Measurements from ENCODE around the gene PRPSAP1. TPM values are rescaled to one million over a fixed set of nuclear protein-coding genes. Genes with fewer than 3 reads are reported as not detected.
"Not testable (repeated sequence)": the region's sequence is repeated elsewhere in the genome, so short reads cannot be mapped to it uniquely, and the experiment has no call there.

The PRPSAP1 gene
- total RNA-seq, 4 donors from 2014 or later: 52.4 to 82.3 (median 68.7) TPM

DNA sequence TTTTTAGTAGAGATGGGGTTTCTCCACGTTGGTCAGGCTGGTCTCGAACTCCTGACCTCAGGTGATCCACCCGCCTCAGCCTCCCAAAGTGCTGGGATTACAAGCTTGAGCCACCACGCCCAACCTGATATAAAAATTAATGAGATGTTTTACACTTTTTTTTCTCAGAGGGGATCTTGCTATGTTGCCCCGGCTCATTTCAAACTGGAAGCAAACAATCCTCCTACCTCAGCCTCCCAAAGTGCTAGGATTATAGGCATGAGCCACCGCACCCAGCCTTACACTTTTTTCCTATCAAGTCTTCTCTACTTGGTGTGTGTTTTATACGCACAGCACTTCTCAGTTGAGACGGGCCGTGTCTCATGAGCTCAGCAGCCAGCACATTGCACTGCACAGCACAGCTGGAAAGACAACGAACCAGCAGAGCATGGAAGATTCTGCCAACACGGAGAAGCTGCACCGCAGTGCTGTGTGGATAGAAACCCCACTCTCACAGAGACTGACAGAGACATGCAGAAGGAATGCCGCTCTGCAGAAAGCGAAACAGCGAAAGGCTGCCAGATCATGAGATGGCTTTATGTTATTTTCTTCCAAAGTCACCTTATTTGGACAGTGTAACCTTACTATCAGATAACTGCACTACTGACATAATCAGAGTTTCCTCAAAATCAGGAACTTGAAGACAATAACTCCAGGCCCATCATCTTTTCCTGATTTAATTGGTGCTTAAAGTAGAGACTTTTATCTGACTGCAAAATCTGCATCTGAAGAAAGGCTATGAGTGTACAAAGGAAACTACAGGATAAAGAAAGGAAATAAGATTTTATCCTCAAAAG is 39.1 kb downstream of the PRPSAP1 start:
- no peak for TF ChIP-seq POLR2A (IDR thresholded peaks at IDR 0.05)
- TF ChIP-seq, protein P1, sequence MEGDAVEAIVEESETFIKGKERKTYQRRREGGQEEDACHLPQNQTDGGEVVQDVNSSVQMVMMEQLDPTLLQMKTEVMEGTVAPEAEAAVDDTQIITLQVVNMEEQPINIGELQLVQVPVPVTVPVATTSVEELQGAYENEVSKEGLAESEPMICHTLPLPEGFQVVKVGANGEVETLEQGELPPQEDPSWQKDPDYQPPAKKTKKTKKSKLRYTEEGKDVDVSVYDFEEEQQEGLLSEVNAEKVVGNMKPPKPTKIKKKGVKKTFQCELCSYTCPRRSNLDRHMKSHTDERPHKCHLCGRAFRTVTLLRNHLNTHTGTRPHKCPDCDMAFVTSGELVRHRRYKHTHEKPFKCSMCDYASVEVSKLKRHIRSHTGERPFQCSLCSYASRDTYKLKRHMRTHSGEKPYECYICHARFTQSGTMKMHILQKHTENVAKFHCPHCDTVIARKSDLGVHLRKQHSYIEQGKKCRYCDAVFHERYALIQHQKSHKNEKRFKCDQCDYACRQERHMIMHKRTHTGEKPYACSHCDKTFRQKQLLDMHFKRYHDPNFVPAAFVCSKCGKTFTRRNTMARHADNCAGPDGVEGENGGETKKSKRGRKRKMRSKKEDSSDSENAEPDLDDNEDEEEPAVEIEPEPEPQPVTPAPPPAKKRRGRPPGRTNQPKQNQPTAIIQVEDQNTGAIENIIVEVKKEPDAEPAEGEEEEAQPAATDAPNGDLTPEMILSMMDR (IDR thresholded peaks at IDR 0.05): no peak
- intact Hi-C loops (cut with DNase I; ENCODE audit: low total_unique reads): no loop called here
- Histone ChIP-seq H3K9me3 (no peaks in the 10 kb centered on the region), H3K4me1 (no peaks in the 10 kb centered on the region), H3K27ac (peak overlapping the region in 1 of 2 donors; percentile 69), H3K27me3 (no peaks in the 10 kb centered on the region), H3K4me3 (no peak overlapping the region), H3K36me3 (no peaks in the 10 kb centered on the region)
- DNase-seq: peak in 1 of 2 donors; percentile 24

DNA sequence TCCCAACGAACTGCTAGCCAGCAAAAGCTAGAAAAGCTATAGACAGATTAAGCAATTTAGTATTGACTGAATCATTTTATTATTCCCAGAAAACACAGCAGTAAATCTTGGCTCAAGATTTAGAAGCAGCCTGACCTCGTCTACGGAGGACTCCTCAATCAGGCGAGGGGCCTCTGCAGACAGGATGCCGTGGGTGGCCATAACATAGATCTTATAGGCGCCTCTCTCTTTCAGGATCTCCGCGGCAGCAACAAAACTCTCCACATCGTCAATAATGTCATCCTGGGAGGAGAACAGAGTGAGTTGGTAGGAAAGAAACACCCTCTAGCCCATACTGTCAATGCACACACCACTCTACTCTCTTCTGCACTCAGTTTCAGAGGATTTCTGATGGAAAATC is 41.0 kb downstream of the PRPSAP1 start:
- Histone ChIP-seq H3K27ac (no peak overlapping the region), H3K4me1 (no peaks in the 10 kb centered on the region), H3K4me3 (no peak overlapping the region), H3K36me3 (no peaks in the 10 kb centered on the region), H3K9me3 (no peaks in the 10 kb centered on the region), H3K27me3 (no peaks in the 10 kb centered on the region)
- TF ChIP-seq, protein P1 (IDR thresholded peaks at IDR 0.05): no peak
- TF ChIP-seq POLR2A (IDR thresholded peaks at IDR 0.05): no peak
- intact Hi-C loops (cut with DNase I; ENCODE audit: low total_unique reads): no loop called here
- DNase-seq: no peak

DNA sequence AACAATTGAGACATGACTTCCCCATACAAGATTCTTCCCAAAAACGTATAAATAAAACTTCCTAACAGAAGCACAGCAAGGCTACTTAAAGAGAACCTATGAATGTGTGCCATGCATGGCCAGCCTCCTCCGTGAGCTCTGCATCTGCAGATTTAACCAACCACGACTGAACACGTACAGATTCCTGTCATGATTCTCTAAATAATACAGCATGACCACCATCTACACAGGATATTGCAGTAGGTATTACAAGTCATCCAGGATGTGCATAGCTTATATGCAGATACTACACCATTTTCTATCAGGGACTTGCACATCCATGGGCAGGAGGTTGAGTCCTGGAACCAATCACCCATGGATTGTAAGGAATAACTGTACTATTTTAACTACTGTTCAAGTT is 44.3 kb downstream of the PRPSAP1 start:
- intact Hi-C loops (cut with DNase I; ENCODE audit: low total_unique reads): no loop called here
- Histone ChIP-seq H3K27ac (no peak overlapping the region), H3K27me3 (no peaks in the 10 kb centered on the region), H3K36me3 (no peaks in the 10 kb centered on the region), H3K4me3 (no peak overlapping the region), H3K9me3 (no peaks in the 10 kb centered on the region), H3K4me1 (no peaks in the 10 kb centered on the region)
- DNase-seq: no peak
- no peak for TF ChIP-seq POLR2A (IDR thresholded peaks at IDR 0.05)
- TF ChIP-seq, protein P1 (IDR thresholded peaks at IDR 0.05): no peak

DNA sequence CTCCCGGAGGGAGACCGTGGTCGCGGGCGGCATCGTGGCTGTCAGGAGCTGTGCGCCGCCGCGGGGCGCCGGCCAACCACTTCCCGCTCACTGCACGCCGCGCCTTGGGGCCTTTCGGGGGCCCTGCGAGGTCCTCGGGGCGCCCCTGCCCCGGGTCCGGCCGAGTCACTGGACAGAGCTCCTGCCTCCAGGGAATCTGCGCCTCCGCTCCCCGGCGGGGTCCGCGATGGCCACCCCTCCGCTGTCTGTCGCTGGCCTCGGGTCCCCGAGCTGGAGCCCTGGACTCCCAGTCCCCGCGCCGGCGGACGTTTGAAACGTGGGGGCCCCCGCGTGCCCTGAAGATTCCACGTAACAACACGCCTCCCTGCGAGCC is 45.8 kb downstream of the PRPSAP1 start, which contains the start of gene QRICH2:
Gene QRICH2 (minus strand): TSS at position 311 of the 373 bp plus-strand sequence. CDS start 278 bp downstream, at position 33.
- H3K4me1 ChIP-seq: no peaks in the 10 kb centered on the region
- no peak for DNase-seq
- H3K4me3 ChIP-seq: no peak within 1 kb of the TSS
- TF ChIP-seq, protein P1 (IDR thresholded peaks at IDR 0.05): no peak
- TF ChIP-seq POLR2A (IDR thresholded peaks at IDR 0.05): no peak
- no peaks in the 10 kb centered on the region for H3K27me3 ChIP-seq
- no peaks in the 10 kb centered on the region for H3K9me3 ChIP-seq
- no peak within 1 kb of the TSS for H3K27ac ChIP-seq
- intact Hi-C loops (cut with DNase I; ENCODE audit: low total_unique reads): no loop called here
- no peaks in the 10 kb centered on the region for H3K36me3 ChIP-seq

DNA sequence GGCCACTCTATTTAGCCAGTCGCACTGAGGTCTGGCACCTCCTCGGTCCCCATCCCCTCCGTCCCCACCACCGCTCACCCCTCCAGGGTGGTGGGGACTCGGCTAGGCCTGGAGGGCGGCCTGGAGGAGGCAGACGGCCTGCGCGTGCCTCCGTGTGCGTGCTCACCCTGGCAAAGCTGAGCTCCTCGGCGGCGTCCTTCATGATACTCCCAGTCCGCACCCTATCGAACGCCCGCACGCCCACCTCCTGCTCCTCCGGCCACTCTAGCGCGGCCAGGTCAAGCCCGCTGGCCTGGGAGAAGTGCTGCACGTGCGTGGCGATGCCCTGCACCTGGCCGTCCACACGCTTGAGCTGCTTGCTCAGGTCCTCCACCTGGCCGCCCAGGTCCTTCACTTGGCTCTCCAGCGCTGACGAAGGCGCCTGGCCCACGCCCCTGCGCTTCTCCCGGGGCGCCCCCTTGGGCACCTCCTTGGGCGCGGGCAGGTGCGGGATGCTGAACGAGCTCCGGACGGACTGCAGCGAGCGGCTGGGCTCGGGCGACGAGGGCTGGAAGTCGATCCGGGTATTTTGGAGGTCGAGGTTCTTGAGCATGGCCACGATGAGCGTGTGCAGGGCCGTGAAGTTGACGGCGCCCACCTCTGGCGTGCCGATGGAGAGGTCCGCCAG is 46.3 kb downstream of the PRPSAP1 start:
- no peaks in the 10 kb centered on the region for H3K36me3 ChIP-seq
- intact Hi-C loops (cut with DNase I; ENCODE audit: low total_unique reads): no loop called here
- TF ChIP-seq POLR2A (IDR thresholded peaks at IDR 0.05): no peak
- TF ChIP-seq, protein P1 (IDR thresholded peaks at IDR 0.05): no peak

DNA sequence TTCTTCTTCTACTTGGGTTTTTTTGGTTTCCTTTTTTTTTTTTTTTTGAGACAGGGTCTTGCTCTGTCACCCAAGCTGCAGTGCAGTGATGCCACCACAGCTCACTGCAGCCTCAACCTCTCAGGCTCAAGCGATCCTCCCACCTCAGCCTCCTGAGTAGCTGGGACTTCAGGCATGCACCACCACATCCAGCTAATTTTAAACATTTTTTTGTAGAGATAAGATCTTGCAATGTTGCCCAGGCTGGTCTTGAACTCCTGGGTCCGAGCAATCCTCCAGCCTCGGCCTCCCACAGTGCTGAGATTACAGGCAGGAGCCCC is 48.6 kb downstream of the PRPSAP1 start:
- H3K27me3 ChIP-seq; H3K4me3 ChIP-seq; H3K9me3 ChIP-seq; H3K4me1 ChIP-seq; intact Hi-C loops (cut with DNase I; ENCODE audit: low total_unique reads); DNase-seq; H3K36me3 ChIP-seq; H3K27ac ChIP-seq: not testable (repeated sequence)

More for the DNA sequence above, 46.3 kb downstream of the PRPSAP1 start:
- Histone ChIP-seq H3K4me1 (no peaks in the 10 kb centered on the region), H3K4me3 (no peak overlapping the region), H3K27me3 (no peaks in the 10 kb centered on the region), H3K27ac (no peak overlapping the region), H3K9me3 (no peaks in the 10 kb centered on the region)
- DNase-seq: no peak
